WTC11 (cell line): ENCODE results near the gene PROZ. TPM values are rescaled to one million over a fixed set of nuclear protein-coding genes. Genes with fewer than 3 reads are reported as not detected.

Experiments used
- ATAC-seq: fragments of 200-7000 bp; cut with Tn5 transposase; 2 replicates; pipeline ENCODE4 v1.10.0; 2021; ENCODE audit warnings: mild to moderate bottlenecking, moderate library complexity
- CTCF ChIA-PET: fragments of 300-600 bp; sonication (Branson Sonifier 250); formaldehyde crosslinking; loops from one replicate; lab custom pipeline; 2021; ENCODE audit warnings: antibody characterized with exemption; lab: Charles Lee
- POLR2A ChIA-PET: fragments of 350-600 bp; sonication (Branson Sonifier 250); formaldehyde crosslinking; loops from one replicate; lab custom pipeline; 2021; ENCODE audit warnings: antibody characterized with exemption; lab: Charles Lee
- DNase-seq: peaks from one replicate; pipeline ENCODE4 v3.0.0; 2021; ENCODE audit warnings: low spot score
- H3K27ac Mint-ChIP-seq: 2 replicates; pipeline ENCODE4 v1.8.0; 2021; ENCODE audit warnings: mixed read lengths
- H3K27me3 Mint-ChIP-seq: 2 replicates; pipeline ENCODE4 v1.8.0; 2021; ENCODE audit warnings: low read depth, mild to moderate bottlenecking, moderate library complexity, mixed read lengths
- H3K36me3 Mint-ChIP-seq: 2 replicates; pipeline ENCODE4 v1.8.0; 2021; ENCODE audit warnings: mixed read lengths
- H3K4me1 Mint-ChIP-seq: 2 replicates; pipeline ENCODE4 v1.8.0; 2022; ENCODE audit warnings: mixed read lengths
- H3K4me3 Mint-ChIP-seq: 2 replicates; pipeline ENCODE4 v1.8.0; 2021; ENCODE audit warnings: mild to moderate bottlenecking, moderate library complexity, mixed read lengths
- H3K9me3 Mint-ChIP-seq: 2 replicates; pipeline ENCODE4 v1.8.0; 2021; ENCODE audit warnings: mixed read lengths
- AFF4 ChIP-seq: sonication (generic); formaldehyde crosslinking; IDR thresholded peaks from 2 replicates; pipeline ENCODE4 v1.8.1; 2023; ENCODE audit warnings: mild to moderate bottlenecking, missing genetic modification reagents, borderline replicate concordance
- ATF2 ChIP-seq: sonication (generic); formaldehyde crosslinking; IDR thresholded peaks from 2 replicates; pipeline ENCODE4 v1.8.1; 2022; ENCODE audit warnings: low read depth, missing genetic modification reagents, borderline replicate concordance
- CDX4 ChIP-seq: fragments of 250-450 bp; sonication (Bioruptor Pico); IDR thresholded peaks from 2 replicates; pipeline ENCODE4 v1.9.0; 2021; ENCODE audit warnings: moderate library complexity, mild to moderate bottlenecking, inconsistent platforms, borderline replicate concordance
- CREM ChIP-seq: sonication (generic); formaldehyde crosslinking; IDR thresholded peaks from 2 replicates; pipeline ENCODE4 v1.8.1; 2022; ENCODE audit warnings: mild to moderate bottlenecking, missing genetic modification reagents, moderate library complexity
- E2F4 ChIP-seq: sonication (generic); formaldehyde crosslinking; IDR thresholded peaks from 2 replicates; pipeline ENCODE4 v1.8.1; 2022; ENCODE audit warnings: low read depth, mild to moderate bottlenecking, moderate library complexity, missing genetic modification reagents, borderline replicate concordance
- E2F5 ChIP-seq: sonication (generic); formaldehyde crosslinking; IDR thresholded peaks from 2 replicates; pipeline ENCODE4 v1.8.1; 2022; ENCODE audit warnings: mild to moderate bottlenecking, moderate library complexity, missing genetic modification reagents
- ELF4 ChIP-seq: sonication (generic); formaldehyde crosslinking; IDR thresholded peaks from 2 replicates; pipeline ENCODE4 v1.8.1; 2022; ENCODE audit warnings: low read depth, mild to moderate bottlenecking, moderate library complexity, missing genetic modification reagents
- ETV6 ChIP-seq: sonication (generic); formaldehyde crosslinking; IDR thresholded peaks from 2 replicates; pipeline ENCODE4 v1.8.1; 2022; ENCODE audit warnings: mild to moderate bottlenecking, missing genetic modification reagents
- FOXJ3 ChIP-seq: sonication (generic); formaldehyde crosslinking; IDR thresholded peaks from 2 replicates; pipeline ENCODE4 v1.9.0; 2021; ENCODE audit warnings: missing genetic modification reagents, mild to moderate bottlenecking, borderline replicate concordance
- FOXP1 ChIP-seq: sonication (generic); formaldehyde crosslinking; IDR thresholded peaks from 2 replicates; pipeline ENCODE4 v1.8.0; 2022; ENCODE audit warnings: missing genetic modification reagents, mild to moderate bottlenecking, moderate library complexity, borderline replicate concordance
- FOXP4 ChIP-seq: sonication (generic); formaldehyde crosslinking; IDR thresholded peaks from 2 replicates; pipeline ENCODE4 v1.8.0; 2022; ENCODE audit warnings: mild to moderate bottlenecking, missing genetic modification reagents
- JUN ChIP-seq: sonication (generic); formaldehyde crosslinking; IDR thresholded peaks from 2 replicates; pipeline ENCODE4 v1.8.0; 2023; ENCODE audit warnings: mild to moderate bottlenecking, missing genetic modification reagents
- KAT7 ChIP-seq: sonication (generic); formaldehyde crosslinking; IDR thresholded peaks from 2 replicates; pipeline ENCODE4 v1.8.1; 2023; ENCODE audit warnings: missing genetic modification reagents, mild to moderate bottlenecking, borderline replicate concordance
- NFE2L1 ChIP-seq: sonication (generic); formaldehyde crosslinking; IDR thresholded peaks from 2 replicates; pipeline ENCODE4 v1.8.1; 2023; ENCODE audit warnings: missing genetic modification reagents
- NR2C2 ChIP-seq: sonication (generic); formaldehyde crosslinking; IDR thresholded peaks from 2 replicates; pipeline ENCODE4 v1.8.0; 2022; ENCODE audit warnings: mild to moderate bottlenecking, missing genetic modification reagents
- PRRX2 ChIP-seq: fragments of 250-450 bp; sonication (Bioruptor Pico); IDR thresholded peaks from 2 replicates; pipeline ENCODE4 v1.8.0; 2021; ENCODE audit warnings: mild to moderate bottlenecking
- SMAD4 ChIP-seq: sonication (generic); formaldehyde crosslinking; IDR thresholded peaks from 2 replicates; pipeline ENCODE4 v1.8.0; 2022; ENCODE audit warnings: mild to moderate bottlenecking, missing genetic modification reagents
- TEAD4 ChIP-seq: sonication (generic); formaldehyde crosslinking; IDR thresholded peaks from 2 replicates; pipeline ENCODE4 v1.8.0; 2022; ENCODE audit warnings: mild to moderate bottlenecking, missing genetic modification reagents
- USF1 ChIP-seq: sonication (generic); formaldehyde crosslinking; IDR thresholded peaks from 2 replicates; pipeline ENCODE4 v1.8.0; 2022; ENCODE audit warnings: mild to moderate bottlenecking, missing genetic modification reagents
- ZNF121 ChIP-seq: sonication (generic); formaldehyde crosslinking; IDR thresholded peaks from 2 replicates; pipeline ENCODE4 v1.8.0; 2023; ENCODE audit warnings: missing genetic modification reagents
- total RNA-seq: library from RNA; stranded (reverse); gene quantifications from 3 replicates; pipeline ENCODE4 v1.2.3, GENCODE V29; 2021

PROZ gene
- total RNA-seq, 1 experiment from 2014 or later: not detected

- H3K4me3 Mint-ChIP-seq: no peak overlapping the region
- ATAC-seq: no peak
- peaks cover 6% of the 10 kb centered on the region for H3K9me3 Mint-ChIP-seq
- H3K27me3 Mint-ChIP-seq: peaks cover 9% of the 10 kb centered on the region
- TF ChIP-seq NFE2L1 (CRISPR knock-in tag) (no peak), NR2C2 (CRISPR knock-in tag) (no peak), PRRX2 (CRISPR knock-in tag) (no peak), CDX4 (CRISPR knock-in tag) (no peak), AFF4 (no peak), E2F5 (CRISPR knock-in tag) (no peak), ETV6 (CRISPR knock-in tag) (no peak), ELF4 (no peak), ZNF121 (CRISPR knock-in tag) (no peak), TEAD4 (CRISPR knock-in tag) (no peak), CREM (CRISPR knock-in tag) (no peak), ATF2 (no peak), USF1 (no peak), FOXP1 (CRISPR knock-in tag) (no peak), FOXJ3 (CRISPR knock-in tag) (no peak), KAT7 (CRISPR knock-in tag) (no peak), SMAD4 (CRISPR knock-in tag) (no peak), FOXP4 (CRISPR knock-in tag) (no peak), E2F4 (CRISPR knock-in tag) (no peak), JUN (no peak)
- TF ChIP-seq, all 79 proteins: peak for 0
- POLR2A ChIA-PET: no interaction called here
- CTCF ChIA-PET: no interaction called here
- no peaks in the 10 kb centered on the region for H3K4me1 Mint-ChIP-seq
- no peak for DNase-seq
- 0 out of 2 replicates have a peak, but pooled peaks cover 2% of the 10 kb centered on the region for H3K36me3 Mint-ChIP-seq
- H3K27ac Mint-ChIP-seq: no peak overlapping the region
Observed at GRCh38 chr13:113114511-113115362, 43.7 kb upstream of the PROZ start.
